GM12878 (cell line): Measurements from ENCODE around the gene RGL1.
"Not testable (repeated sequence)": the region's sequence is repeated elsewhere in the genome, so short reads cannot be mapped to it uniquely, and the experiment has no call there.

Experiments
- ETV6 ChIP-seq, 2 experiments: fragments of 450-650 bp in 1 of 2; IDR thresholded peaks in 1 of 2; conservative IDR thresholded peaks in 1 of 2; 2 replicates each; pipeline ENCODE4 v1.6.1; 2014; ENCODE audit warnings: antibody characterized with exemption in 1 of 2, borderline replicate concordance in 1 of 2, low read depth in 1 of 2, mild to moderate bottlenecking in 1 of 2, moderate library complexity in 1 of 2
- HDGF ChIP-seq: fragments of 450-650 bp; IDR thresholded peaks from 2 replicates; pipeline ENCODE4 v1.6.1; 2016; ENCODE audit warnings: antibody characterized with exemption
- SPI1 ChIP-seq: IDR thresholded peaks from 2 replicates; pipeline ENCODE4 v1.6.1; 2011; ENCODE audit warnings: low read depth, mild to moderate bottlenecking, low read length, moderate library complexity, borderline replicate concordance; ENCODE audit not compliant: insufficient read depth
- TF ChIP-seq, protein P1 (sequence below), 3 experiments: IDR thresholded peaks in 2 of 3; conservative IDR thresholded peaks in 1 of 3; 2 replicates each; pipeline ENCODE4 v1.5.1; 2011; ENCODE audit warnings: low read depth in 3 of 3, low read length in 3 of 3, mild to moderate bottlenecking in 3 of 3, control low read depth in 2 of 3, moderate library complexity in 2 of 3, inconsistent platforms in 1 of 3, mixed read lengths in 1 of 3; ENCODE audit not compliant: control insufficient read depth in 2 of 3, insufficient read depth in 1 of 3; ENCODE audit errors: extremely low read depth in 1 of 3
- TF ChIP-seq, protein P2 (sequence below): fragments of 450-650 bp; IDR thresholded peaks from 2 replicates; pipeline ENCODE4 v1.6.1; 2016; ENCODE audit warnings: mild to moderate bottlenecking

DNA sequence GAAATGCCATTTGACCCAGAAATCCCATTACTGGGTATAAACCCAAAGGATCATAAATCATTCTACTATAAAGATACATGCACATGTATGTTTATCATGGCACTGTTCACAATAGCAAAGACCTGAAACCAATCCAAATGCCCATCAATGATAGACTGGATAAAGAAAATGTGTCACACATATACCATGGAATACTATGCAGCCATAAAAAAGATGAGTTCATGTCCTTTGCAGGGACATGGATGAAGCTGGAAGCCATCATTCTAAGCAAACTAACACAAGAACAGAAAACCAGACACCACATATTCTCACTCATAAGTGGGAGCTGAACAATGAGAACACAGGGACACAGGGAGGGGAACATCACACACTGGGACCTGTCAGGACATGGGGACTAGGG, 42.1 kb upstream of the RGL1 start:
- TF ChIP-seq SPI1; HDGF; ETV6 (conservative IDR thresholded peaks at IDR 0.05 in 1 of 2, IDR thresholded peaks at IDR 0.05 in 1 of 2; ENCODE audit: borderline replicate concordance in 1 of 2, low read depth in 1 of 2): not testable (repeated sequence)
- TF ChIP-seq, protein P1, sequence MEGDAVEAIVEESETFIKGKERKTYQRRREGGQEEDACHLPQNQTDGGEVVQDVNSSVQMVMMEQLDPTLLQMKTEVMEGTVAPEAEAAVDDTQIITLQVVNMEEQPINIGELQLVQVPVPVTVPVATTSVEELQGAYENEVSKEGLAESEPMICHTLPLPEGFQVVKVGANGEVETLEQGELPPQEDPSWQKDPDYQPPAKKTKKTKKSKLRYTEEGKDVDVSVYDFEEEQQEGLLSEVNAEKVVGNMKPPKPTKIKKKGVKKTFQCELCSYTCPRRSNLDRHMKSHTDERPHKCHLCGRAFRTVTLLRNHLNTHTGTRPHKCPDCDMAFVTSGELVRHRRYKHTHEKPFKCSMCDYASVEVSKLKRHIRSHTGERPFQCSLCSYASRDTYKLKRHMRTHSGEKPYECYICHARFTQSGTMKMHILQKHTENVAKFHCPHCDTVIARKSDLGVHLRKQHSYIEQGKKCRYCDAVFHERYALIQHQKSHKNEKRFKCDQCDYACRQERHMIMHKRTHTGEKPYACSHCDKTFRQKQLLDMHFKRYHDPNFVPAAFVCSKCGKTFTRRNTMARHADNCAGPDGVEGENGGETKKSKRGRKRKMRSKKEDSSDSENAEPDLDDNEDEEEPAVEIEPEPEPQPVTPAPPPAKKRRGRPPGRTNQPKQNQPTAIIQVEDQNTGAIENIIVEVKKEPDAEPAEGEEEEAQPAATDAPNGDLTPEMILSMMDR (IDR thresholded peaks at IDR 0.05 in 2 of 3, conservative IDR thresholded peaks at IDR 0.05 in 1 of 3; ENCODE audit: control insufficient read depth in 2 of 3, extremely low read depth in 1 of 3, insufficient read depth in 1 of 3, low read depth in 3 of 3, low read length in 3 of 3) = not testable (repeated sequence)
- TF ChIP-seq, protein P2, sequence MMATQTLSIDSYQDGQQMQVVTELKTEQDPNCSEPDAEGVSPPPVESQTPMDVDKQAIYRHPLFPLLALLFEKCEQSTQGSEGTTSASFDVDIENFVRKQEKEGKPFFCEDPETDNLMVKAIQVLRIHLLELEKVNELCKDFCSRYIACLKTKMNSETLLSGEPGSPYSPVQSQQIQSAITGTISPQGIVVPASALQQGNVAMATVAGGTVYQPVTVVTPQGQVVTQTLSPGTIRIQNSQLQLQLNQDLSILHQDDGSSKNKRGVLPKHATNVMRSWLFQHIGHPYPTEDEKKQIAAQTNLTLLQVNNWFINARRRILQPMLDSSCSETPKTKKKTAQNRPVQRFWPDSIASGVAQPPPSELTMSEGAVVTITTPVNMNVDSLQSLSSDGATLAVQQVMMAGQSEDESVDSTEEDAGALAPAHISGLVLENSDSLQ = not testable (repeated sequence)
